Measurements from ENCODE around the gene SOX6.

DNA sequence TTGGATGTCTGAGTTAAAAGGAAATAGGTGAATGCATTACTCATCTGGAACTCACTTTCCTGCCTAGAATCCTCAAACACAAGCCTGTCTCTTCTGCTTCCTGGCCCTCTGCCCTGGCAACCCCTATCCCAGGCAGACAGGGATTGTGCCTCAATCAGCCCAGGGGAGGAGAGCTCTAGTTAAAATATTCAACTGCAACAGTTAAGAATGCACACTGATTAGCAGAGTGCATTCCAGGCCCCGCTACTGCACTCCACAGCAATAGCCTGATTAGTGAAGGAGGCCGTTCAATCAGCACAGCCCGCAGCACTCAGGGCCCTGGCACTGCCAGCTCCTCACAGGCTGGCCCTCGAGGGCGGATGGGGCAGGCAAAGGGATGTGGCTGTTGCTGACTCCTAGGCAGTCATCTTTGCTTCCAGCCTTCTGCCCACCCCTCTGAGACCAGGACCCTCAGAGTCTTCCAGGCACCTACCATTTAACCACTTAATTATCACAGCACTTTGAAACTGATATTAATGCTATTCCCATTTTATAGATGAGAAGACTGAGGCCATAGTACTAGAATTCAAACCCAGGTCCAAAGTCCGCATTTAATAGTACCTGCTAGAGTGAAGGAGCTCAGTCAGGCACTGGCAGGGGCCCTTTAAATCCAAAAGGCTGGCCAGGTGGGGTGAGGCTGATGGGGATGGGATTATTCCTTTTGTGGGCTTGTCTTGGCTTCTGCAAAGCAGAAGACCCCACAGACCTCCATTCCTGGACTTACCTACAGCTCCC, 435.3 kb downstream of the SOX6 start:
- TF ChIP-seq, protein P1, sequence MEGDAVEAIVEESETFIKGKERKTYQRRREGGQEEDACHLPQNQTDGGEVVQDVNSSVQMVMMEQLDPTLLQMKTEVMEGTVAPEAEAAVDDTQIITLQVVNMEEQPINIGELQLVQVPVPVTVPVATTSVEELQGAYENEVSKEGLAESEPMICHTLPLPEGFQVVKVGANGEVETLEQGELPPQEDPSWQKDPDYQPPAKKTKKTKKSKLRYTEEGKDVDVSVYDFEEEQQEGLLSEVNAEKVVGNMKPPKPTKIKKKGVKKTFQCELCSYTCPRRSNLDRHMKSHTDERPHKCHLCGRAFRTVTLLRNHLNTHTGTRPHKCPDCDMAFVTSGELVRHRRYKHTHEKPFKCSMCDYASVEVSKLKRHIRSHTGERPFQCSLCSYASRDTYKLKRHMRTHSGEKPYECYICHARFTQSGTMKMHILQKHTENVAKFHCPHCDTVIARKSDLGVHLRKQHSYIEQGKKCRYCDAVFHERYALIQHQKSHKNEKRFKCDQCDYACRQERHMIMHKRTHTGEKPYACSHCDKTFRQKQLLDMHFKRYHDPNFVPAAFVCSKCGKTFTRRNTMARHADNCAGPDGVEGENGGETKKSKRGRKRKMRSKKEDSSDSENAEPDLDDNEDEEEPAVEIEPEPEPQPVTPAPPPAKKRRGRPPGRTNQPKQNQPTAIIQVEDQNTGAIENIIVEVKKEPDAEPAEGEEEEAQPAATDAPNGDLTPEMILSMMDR (IDR thresholded peaks at IDR 0.05): no peak
- TF ChIP-seq POLR2A (IDR thresholded peaks at IDR 0.05): no peak
